H1 (cell line): Measurements from ENCODE around the gene DNAJB6. TPM values are rescaled to one million over a fixed set of nuclear protein-coding genes. Genes with fewer than 3 reads are reported as not detected.

ENCODE experiments used
- CTCF ChIA-PET: fragments of 300-600 bp; sonication (Branson Sonifier 250); formaldehyde crosslinking; loops from one replicate; lab custom pipeline; 2021; ENCODE audit not compliant: partially characterized antibody; lab: Charles Lee
- POLR2A ChIA-PET: fragments of 300-600 bp; sonication (Branson Sonifier 250); formaldehyde crosslinking; loops from one replicate; lab custom pipeline; 2021; ENCODE audit warnings: inconsistent platforms; ENCODE audit not compliant: partially characterized antibody; lab: Charles Lee
- DNase-seq, 2 experiments: peaks; one replicate each; pipeline versions ENCODE4 v3.0.0 to v3.0.0-alpha.2; 2010 to 2022; ENCODE audit warnings: low spot score in 2 of 2, low read depth in 1 of 2, mixed read lengths in 1 of 2
- FAIRE-seq: peaks from 2 replicates; lab custom pipeline; 2011; peaks lifted over from hg19 to GRCh38; lab: Jason Lieb, UNC
- H2AFZ ChIP-seq: 2 replicates; pipeline ENCODE4 v1.8.1; 2012; ENCODE audit warnings: low read length, inconsistent platforms
- H2AK5ac ChIP-seq: 2 replicates; pipeline ENCODE4 v1.6.1; 2013; ENCODE audit warnings: low read depth, low read length
- H2BK120ac ChIP-seq: replicated peaks from 2 replicates; pipeline ENCODE3; 2013; ENCODE audit warnings: low read depth, low read length, inconsistent platforms
- H2BK12ac ChIP-seq: 2 replicates; pipeline ENCODE4 v1.6.1; 2013; ENCODE audit warnings: low read depth, low read length
- H2BK15ac ChIP-seq: 2 replicates; pipeline ENCODE4 v1.6.1; 2013; ENCODE audit warnings: low read length
- H2BK20ac ChIP-seq: 2 replicates; pipeline ENCODE4 v1.6.1; 2013; ENCODE audit warnings: low read length
- H2BK5ac ChIP-seq: 2 replicates; pipeline ENCODE4 v1.6.1; 2013; ENCODE audit warnings: low read depth, low read length
- H3K14ac ChIP-seq: 2 replicates; pipeline ENCODE4 v1.6.1; 2013; ENCODE audit warnings: inconsistent platforms; ENCODE audit not compliant: insufficient read length
- H3K18ac ChIP-seq: 2 replicates; pipeline ENCODE4 v1.6.1; 2013; ENCODE audit warnings: low read length; ENCODE audit errors: extremely low read depth
- H3K23ac ChIP-seq: 2 replicates; pipeline ENCODE4 v1.6.1; 2013; ENCODE audit warnings: inconsistent platforms; ENCODE audit not compliant: insufficient read length
- H3K23me2 ChIP-seq: 2 replicates; pipeline ENCODE4 v1.6.1; 2013; ENCODE audit warnings: low read depth, low read length
- H3K27ac ChIP-seq: 2 replicates; pipeline ENCODE4 v1.6.1; 2011; ENCODE audit warnings: low read depth, low read length, inconsistent platforms
- H3K27me3 ChIP-seq, 4 experiments: replicated peaks in 1 of 4; 1 replicate in 1 of 4; 2 replicates in 3 of 4; pipeline versions ENCODE4 v1.6.1 to v1.8.1; 2011 to 2013; ENCODE audit warnings: low read length in 3 of 4, mild to moderate bottlenecking in 3 of 4, inconsistent platforms in 2 of 4, mixed read lengths in 2 of 4, moderate library complexity in 1 of 4; ENCODE audit not compliant: control insufficient read depth in 3 of 4, insufficient read depth in 3 of 4; ENCODE audit errors: extremely low read depth in 1 of 4
- H3K36me3 ChIP-seq, 4 experiments: 2 replicates each; pipeline versions ENCODE4 v1.6.1 to v1.8.1; 2011 to 2013; ENCODE audit warnings: mild to moderate bottlenecking in 4 of 4, low read length in 3 of 4, moderate library complexity in 2 of 4, control low read depth in 1 of 4, inconsistent platforms in 1 of 4; ENCODE audit not compliant: insufficient read depth in 4 of 4, control insufficient read depth in 2 of 4
- H3K4ac ChIP-seq: replicated peaks from 2 replicates; pipeline ENCODE3; 2013; ENCODE audit warnings: low read length, low read depth, mixed read lengths, inconsistent platforms; ENCODE audit not compliant: insufficient read length
- H3K4me1 ChIP-seq, 4 experiments: replicated peaks in 1 of 4; 1 replicate in 1 of 4; 2 replicates in 3 of 4; pipeline versions ENCODE4 v1.6.1 to v1.8.1; 2011 to 2013; ENCODE audit warnings: low read length in 3 of 4, inconsistent platforms in 2 of 4, mixed read lengths in 1 of 4; ENCODE audit not compliant: insufficient read depth in 4 of 4, control insufficient read depth in 3 of 4
- H3K4me2 ChIP-seq, 2 experiments: 2 replicates each; pipeline versions ENCODE4 v1.6.1 to v1.8.1; 2011 to 2013; ENCODE audit warnings: low read depth in 2 of 2, low read length in 2 of 2, control low read depth in 1 of 2, inconsistent platforms in 1 of 2, mild to moderate bottlenecking in 1 of 2; ENCODE audit not compliant: insufficient read depth in 1 of 2
- H3K4me3 ChIP-seq, 4 experiments: fragments of 200-600, 300-600 bp in 1 of 4; sonication (generic), shearing (Covaris generic), sonication (Bioruptor Twin) in 1 of 4; 2 replicates each; pipeline versions ENCODE4 v1.5.1 to v1.8.1; 2011 to 2016; ENCODE audit warnings: low read length in 4 of 4, low read depth in 3 of 4, control low read depth in 2 of 4, inconsistent platforms in 2 of 4, mild to moderate bottlenecking in 2 of 4, mixed read lengths in 1 of 4, moderate library complexity in 1 of 4; ENCODE audit not compliant: insufficient read depth in 2 of 4; ENCODE audit errors: extremely low read depth in 1 of 4
- H3K56ac ChIP-seq: replicated peaks from 2 replicates; pipeline ENCODE3; 2013; ENCODE audit warnings: low read depth, mild to moderate bottlenecking, mixed read lengths, low read length, inconsistent platforms; ENCODE audit not compliant: insufficient read length
- H3K79me1 ChIP-seq: 2 replicates; pipeline ENCODE4 v1.6.1; 2013; ENCODE audit warnings: low read depth, low read length, control low read depth
- H3K79me2 ChIP-seq, 2 experiments: 2 replicates each; pipeline versions ENCODE4 v1.6.1 to v1.8.1; 2012 to 2013; ENCODE audit warnings: low read length in 2 of 2, mild to moderate bottlenecking in 2 of 2, inconsistent platforms in 1 of 2; ENCODE audit not compliant: insufficient read depth in 2 of 2, control insufficient read depth in 1 of 2
- H3K9ac ChIP-seq, 4 experiments: replicated peaks in 1 of 4; 1 replicate in 1 of 4; 2 replicates in 3 of 4; pipeline versions ENCODE4 v1.6.1 to v1.8.1; 2011 to 2013; ENCODE audit warnings: low read depth in 3 of 4, low read length in 3 of 4, control low read depth in 2 of 4, mild to moderate bottlenecking in 2 of 4, moderate library complexity in 2 of 4, inconsistent platforms in 1 of 4; ENCODE audit errors: extremely low read depth in 1 of 4
- H3K9me3 ChIP-seq, 2 experiments: 2 replicates each; pipeline versions ENCODE4 v1.6.1 to v1.8.1; 2012 to 2013; ENCODE audit warnings: mild to moderate bottlenecking in 2 of 2, moderate library complexity in 2 of 2, control low read depth in 1 of 2, inconsistent platforms in 1 of 2, low read depth in 1 of 2, low read length in 1 of 2, mixed read lengths in 1 of 2; ENCODE audit not compliant: insufficient read depth in 2 of 2
- H4K20me1 ChIP-seq, 2 experiments: replicated peaks in 1 of 2; 2 replicates each; pipeline versions ENCODE3 to v1.8.1; 2011 to 2013; ENCODE audit warnings: inconsistent platforms in 2 of 2, low read length in 2 of 2, mild to moderate bottlenecking in 1 of 2; ENCODE audit not compliant: insufficient read depth in 2 of 2, control insufficient read depth in 1 of 2
- H4K5ac ChIP-seq: 2 replicates; pipeline ENCODE4 v1.6.1; 2013; ENCODE audit warnings: low read length, low read depth, mixed read lengths, inconsistent platforms; ENCODE audit not compliant: insufficient read length
- H4K8ac ChIP-seq: 2 replicates; pipeline ENCODE4 v1.8.0; 2013; ENCODE audit warnings: mild to moderate bottlenecking, moderate library complexity, low read length, inconsistent platforms; ENCODE audit not compliant: insufficient read depth; ENCODE audit errors: extremely low read depth
- H4K91ac ChIP-seq: replicated peaks from 2 replicates; pipeline ENCODE3; 2013; ENCODE audit warnings: low read length, mixed read lengths, inconsistent platforms; ENCODE audit not compliant: insufficient read length
- EZH2 ChIP-seq: fragments of 200-600 bp; sonication (generic); IDR thresholded peaks from 2 replicates; pipeline ENCODE4 v1.7.1; 2012; ENCODE audit warnings: low read depth, mild to moderate bottlenecking, moderate library complexity, low read length, inconsistent platforms; ENCODE audit not compliant: severe bottlenecking
- PHF8 ChIP-seq: fragments of 200-600 bp; sonication (generic); conservative IDR thresholded peaks from 2 replicates; pipeline ENCODE4 v1.7.1; 2012; ENCODE audit warnings: low read depth, mild to moderate bottlenecking, inconsistent platforms, low read length, moderate library complexity
- TAF1 ChIP-seq: IDR thresholded peaks from 2 replicates; pipeline ENCODE4 v1.6.1; 2011; ENCODE audit warnings: mild to moderate bottlenecking, low read depth, low read length
- TEAD4 ChIP-seq: IDR thresholded peaks from 2 replicates; pipeline ENCODE4 v1.6.1; 2012; ENCODE audit warnings: low read depth, low read length, inconsistent platforms, mixed read lengths
- WGBS, 2 experiments: shearing (Covaris generic) in 1 of 2; methylation state at CpG; one replicate each; pipeline versions ENCODE4 v1.1.6 to v1.1.7; 2013 to 2015; ENCODE audit warnings: low lambda C conversion rate in 2 of 2, mixed read lengths in 2 of 2, inconsistent platforms in 1 of 2, low coverage in 1 of 2, missing lambda C conversion rate in 1 of 2; ENCODE audit not compliant: insufficient replicate concordance in 2 of 2, insufficient coverage in 1 of 2, insufficient read length in 1 of 2; ENCODE audit errors: extremely low coverage in 1 of 2, missing lambda C conversion rate in 1 of 2; 5-methylcytosine and 5-hydroxymethylcytosine counted together
- polyA plus RNA-seq, 7 experiments: library from polyadenylated mRNA; depleted of rRNA in 3 of 7; stranded (reverse) in 5 of 7; unstranded in 2 of 7; fragments of >200 nt in 5 of 7; fragments of 200-250 nt in 2 of 7; gene quantifications; 1 replicate in 5 of 7; 2 replicates in 1 of 7; 4 replicates in 1 of 7; pipeline versions ENCODE4 v1.2.1 to v1.2.3, GENCODE V29; 2011 to 2013; ENCODE audit warnings: missing spikeins in 2 of 7, mixed read lengths in 2 of 7
- total RNA-seq: library from RNA; stranded (reverse); fragmentation: NEBNext Ultra II Directional; extraction: Animal tissue kit (Norgen Biotek cat#: 25700); gene quantifications from 2 replicates; pipeline ENCODE4 v1.2.1, GENCODE V29; 2021
- TF ChIP-seq, protein P1 (sequence below), 3 experiments: IDR thresholded peaks; 1 replicate in 2 of 3; 2 replicates in 1 of 3; pipeline versions ENCODE4 v1.5.1 to v1.6.1; 2011; ENCODE audit warnings: low read length in 3 of 3, mild to moderate bottlenecking in 3 of 3, inconsistent platforms in 2 of 3, low read depth in 1 of 3, moderate library complexity in 1 of 3; ENCODE audit not compliant: insufficient read depth in 1 of 3; ENCODE audit errors: control extremely low read depth in 1 of 3
- TF ChIP-seq, protein P2 (sequence below): IDR thresholded peaks from 2 replicates; pipeline ENCODE4 v1.6.1; 2011; ENCODE audit warnings: low read length, improper control_type of control experiment

DNAJB6 gene
- total and polyA plus RNA-seq, 2 of the 8 experiments (the other 6 are each of a cell fraction or from before 2014, with no cell fraction given) = 166 to 295 TPM

- Histone ChIP-seq H3K27me3 (peaks cover 0 to 7% (median 0%) of the 10 kb centered on the region in 4 experiments; a peak in 1 of 7 replicates), H4K8ac (no peak overlapping the region), H3K4ac (no peak overlapping the region), H2AFZ (no peak overlapping the region), H2BK15ac (0 out of 2 replicates have a peak overlapping the region, but pooled peaks have one; percentile 29), H4K20me1 (peaks cover 0 to 10% of the 10 kb centered on the region in 2 experiments), H3K27ac (no peak overlapping the region), H3K18ac (no peak overlapping the region; the same call in 1 of the 2 replicates), H4K91ac (no peak overlapping the region), H3K4me3 (no peak overlapping the region), H2AK5ac (no peak overlapping the region), H3K4me2 (no peak overlapping the region), H3K23me2 (peaks cover 13% of the 10 kb centered on the region), H3K79me1 (0 out of 2 replicates have a peak, but pooled peaks cover 3% of the 10 kb centered on the region), H2BK12ac (no peak overlapping the region), H3K9ac (no peak overlapping the region), H3K23ac (no peak overlapping the region), H2BK5ac (0 out of 2 replicates have a peak overlapping the region, but pooled peaks have one; percentile 32), H3K14ac (no peak overlapping the region), H4K5ac (no peak overlapping the region), H2BK20ac (no peak overlapping the region), H3K4me1 (peaks cover 0 to 9% (median 2%) of the 10 kb centered on the region in 4 experiments; a peak in 4 of 7 replicates), H3K36me3 (no peaks in the 10 kb centered on the region), H3K56ac (no peak overlapping the region), H3K9me3 (no peaks in the 10 kb centered on the region), H2BK120ac (no peak overlapping the region), H3K79me2 (no peaks in the 10 kb centered on the region)
- CTCF ChIA-PET = interaction anchor here (2.4 kb wide), 1 partner anchor 11 kb away, joined by 6 read pairs; no protein-coding TSS in a partner anchor
- POLR2A ChIA-PET = interaction anchor here (1.2 kb wide), 1 partner anchor 10 kb away, joined by 4 read pairs; no protein-coding TSS in a partner anchor
- TF ChIP-seq, protein P1, sequence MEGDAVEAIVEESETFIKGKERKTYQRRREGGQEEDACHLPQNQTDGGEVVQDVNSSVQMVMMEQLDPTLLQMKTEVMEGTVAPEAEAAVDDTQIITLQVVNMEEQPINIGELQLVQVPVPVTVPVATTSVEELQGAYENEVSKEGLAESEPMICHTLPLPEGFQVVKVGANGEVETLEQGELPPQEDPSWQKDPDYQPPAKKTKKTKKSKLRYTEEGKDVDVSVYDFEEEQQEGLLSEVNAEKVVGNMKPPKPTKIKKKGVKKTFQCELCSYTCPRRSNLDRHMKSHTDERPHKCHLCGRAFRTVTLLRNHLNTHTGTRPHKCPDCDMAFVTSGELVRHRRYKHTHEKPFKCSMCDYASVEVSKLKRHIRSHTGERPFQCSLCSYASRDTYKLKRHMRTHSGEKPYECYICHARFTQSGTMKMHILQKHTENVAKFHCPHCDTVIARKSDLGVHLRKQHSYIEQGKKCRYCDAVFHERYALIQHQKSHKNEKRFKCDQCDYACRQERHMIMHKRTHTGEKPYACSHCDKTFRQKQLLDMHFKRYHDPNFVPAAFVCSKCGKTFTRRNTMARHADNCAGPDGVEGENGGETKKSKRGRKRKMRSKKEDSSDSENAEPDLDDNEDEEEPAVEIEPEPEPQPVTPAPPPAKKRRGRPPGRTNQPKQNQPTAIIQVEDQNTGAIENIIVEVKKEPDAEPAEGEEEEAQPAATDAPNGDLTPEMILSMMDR (IDR thresholded peaks at IDR 0.05; ENCODE audit: control extremely low read depth in 1 of 3, insufficient read depth in 1 of 3, low read depth in 1 of 3, low read length in 3 of 3) = no peak
- TF ChIP-seq PHF8 (no peak), TEAD4 (no peak), EZH2 (no peak), TAF1 (no peak)
- TF ChIP-seq, protein P2, sequence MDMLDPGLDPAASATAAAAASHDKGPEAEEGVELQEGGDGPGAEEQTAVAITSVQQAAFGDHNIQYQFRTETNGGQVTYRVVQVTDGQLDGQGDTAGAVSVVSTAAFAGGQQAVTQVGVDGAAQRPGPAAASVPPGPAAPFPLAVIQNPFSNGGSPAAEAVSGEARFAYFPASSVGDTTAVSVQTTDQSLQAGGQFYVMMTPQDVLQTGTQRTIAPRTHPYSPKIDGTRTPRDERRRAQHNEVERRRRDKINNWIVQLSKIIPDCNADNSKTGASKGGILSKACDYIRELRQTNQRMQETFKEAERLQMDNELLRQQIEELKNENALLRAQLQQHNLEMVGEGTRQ = no peak
- no peak for DNase-seq
- no peak for FAIRE-seq
- WGBS, 2 experiments = 95% methylated on average over 12 of the region's 12 CpGs; no CpG with 5 or more reads in 1 of the 2 experiments
Measured at GRCh38 chr7:157295338-157295737, 41.5 kb upstream of the DNAJB6 start.
